Myocyte (in vitro differentiated cells): ENCODE measurements around the gene TECPR2. TPM values are rescaled to one million over a fixed set of nuclear protein-coding genes. Genes with fewer than 3 reads are reported as not detected.
"Not testable (repeated sequence)": the region's sequence is repeated elsewhere in the genome, so short reads cannot be mapped to it uniquely, and the experiment has no call there.

Experiments
- DNase-seq: peaks from one replicate; pipeline ENCODE4 v3.0.0-alpha.2; 2012; ENCODE audit warnings: low read depth
- total RNA-seq: library from RNA; depleted of rRNA; stranded (reverse); fragments of >200 nt; gene quantifications from 2 replicates; pipeline ENCODE4 v1.2.3, GENCODE V29; 2014

Gene TECPR2
- total RNA-seq, 1 donor from 2014 or later = 15.8 TPM

DNA sequence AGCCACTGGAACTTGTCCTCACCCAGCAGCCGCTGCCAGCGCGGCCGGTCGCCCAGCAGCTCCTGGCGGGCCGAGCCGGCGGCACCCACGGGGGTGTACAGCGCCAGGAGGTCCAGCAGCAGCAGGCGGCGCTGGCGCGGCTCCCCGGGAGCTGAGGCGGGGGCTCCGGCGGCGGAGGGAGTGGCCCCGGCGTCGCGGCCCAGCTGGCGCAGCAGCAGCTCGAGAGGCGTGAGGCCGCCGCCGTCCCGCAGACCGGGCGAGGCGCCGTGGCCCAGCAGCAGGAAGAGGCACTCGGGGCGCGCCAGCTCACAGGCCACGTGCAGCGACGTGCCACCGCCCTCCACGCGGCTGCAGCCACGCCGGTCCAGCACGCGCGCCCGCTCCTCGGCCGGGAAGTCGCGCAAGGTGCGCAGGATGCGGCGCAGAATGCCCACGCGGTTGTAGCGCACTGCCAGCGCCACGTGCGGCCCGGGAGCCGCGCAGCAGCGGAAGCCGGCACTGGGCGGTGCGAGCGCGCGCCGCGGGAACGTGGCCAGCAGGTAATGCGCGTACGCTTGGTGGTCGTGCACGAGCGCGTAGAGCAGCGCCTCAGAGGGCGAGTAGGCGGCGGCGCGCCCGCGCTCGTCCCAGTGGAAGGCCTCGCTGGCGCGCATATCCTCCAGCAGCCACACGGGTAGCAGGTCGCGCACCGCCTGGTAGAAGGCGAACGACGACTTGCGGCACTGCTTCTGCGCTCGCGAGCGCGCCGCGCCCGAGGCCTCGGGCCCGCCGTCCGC, 144.5 kb downstream of the TECPR2 start:
- DNase-seq = no peak

DNA sequence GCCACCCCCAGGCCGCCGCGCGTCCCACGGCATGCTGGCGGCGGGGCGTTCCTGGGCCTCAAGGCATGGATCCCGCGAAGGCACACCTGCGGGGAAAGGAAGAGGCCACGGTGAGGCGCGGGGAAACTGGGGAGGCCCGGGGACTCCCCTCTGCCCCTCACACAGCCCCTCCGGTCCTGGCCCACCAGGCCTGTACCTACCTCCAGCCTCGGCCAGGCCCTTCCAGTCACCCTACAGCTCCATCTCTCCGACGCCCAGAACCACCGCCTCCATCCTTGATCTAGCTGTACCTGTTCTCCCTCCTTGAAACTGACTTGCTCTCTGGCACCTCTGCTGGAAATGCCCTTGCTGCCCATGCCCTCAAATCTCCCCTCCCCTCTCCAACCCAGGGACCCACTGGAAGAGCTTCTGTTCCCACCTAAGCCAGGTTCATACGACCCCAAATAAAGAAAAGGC, 145.1 kb downstream of the TECPR2 start:
- no peak for DNase-seq

DNA sequence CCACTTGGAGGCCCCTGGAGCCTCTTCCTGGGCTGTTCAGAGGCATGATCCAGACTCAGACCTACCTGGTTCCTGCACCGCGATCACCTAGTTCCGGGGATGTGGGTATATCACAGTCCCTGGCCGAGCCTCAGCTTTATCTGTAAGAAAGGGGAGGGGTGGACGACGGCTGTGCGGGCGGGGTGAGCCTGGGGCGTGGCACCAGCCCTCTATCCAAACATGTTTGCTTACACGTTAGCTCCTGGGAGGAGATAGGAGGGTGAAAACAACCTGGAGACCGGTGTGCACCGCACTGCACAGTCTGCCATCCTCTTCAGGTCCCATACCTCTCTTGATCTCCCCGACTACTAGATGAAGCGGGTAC, 145.7 kb downstream of the TECPR2 start:
- DNase-seq = no peak

DNA sequence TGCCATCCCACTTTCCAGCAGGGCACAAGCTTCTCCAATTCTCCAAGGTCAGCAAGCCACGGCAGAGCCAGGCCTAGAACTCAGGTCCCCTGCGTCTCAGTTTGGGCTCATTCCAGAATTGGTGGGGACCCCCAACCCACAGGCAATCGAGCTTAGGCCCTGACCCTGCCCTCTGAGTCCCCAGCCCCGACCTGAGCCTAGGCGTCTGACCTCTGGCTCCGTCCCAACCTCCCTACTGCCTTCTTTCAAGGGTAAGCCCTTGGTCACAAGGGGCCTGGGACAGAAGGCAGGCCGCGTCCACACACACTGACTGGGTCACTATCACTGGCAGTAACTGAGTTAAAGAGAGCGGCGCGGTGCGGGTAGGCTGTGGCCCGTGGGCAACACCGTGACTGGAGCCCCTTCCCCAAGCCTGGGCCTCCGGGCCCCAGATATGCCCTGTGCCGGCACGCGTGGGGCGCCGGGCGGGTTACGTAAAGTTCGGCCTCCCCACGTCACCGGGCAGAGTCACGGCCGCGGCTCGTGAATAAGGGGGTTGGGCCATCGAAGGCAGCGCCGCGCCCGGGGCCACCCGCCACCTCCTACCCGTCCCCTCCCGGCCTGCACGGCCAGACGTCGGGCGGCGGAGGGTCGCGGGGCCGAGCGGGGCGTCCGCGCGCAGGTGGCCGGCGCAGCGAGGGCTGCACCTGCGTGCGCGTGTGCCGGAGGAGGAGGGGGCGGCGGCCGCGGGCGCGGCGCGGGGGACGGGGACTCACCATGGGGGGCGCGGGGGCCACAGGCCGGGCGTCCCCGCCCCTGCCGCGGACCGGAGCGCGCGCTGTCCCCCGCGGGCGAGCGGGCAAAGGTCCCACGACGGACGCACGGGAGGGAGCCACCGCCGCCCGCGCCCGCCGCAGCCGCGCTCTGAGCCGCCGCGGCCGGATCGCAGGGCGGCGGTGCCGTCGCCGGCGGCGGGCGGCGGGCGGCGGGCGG, 146.3 kb downstream of the TECPR2 start:
- peak; percentile 33 for DNase-seq

DNA sequence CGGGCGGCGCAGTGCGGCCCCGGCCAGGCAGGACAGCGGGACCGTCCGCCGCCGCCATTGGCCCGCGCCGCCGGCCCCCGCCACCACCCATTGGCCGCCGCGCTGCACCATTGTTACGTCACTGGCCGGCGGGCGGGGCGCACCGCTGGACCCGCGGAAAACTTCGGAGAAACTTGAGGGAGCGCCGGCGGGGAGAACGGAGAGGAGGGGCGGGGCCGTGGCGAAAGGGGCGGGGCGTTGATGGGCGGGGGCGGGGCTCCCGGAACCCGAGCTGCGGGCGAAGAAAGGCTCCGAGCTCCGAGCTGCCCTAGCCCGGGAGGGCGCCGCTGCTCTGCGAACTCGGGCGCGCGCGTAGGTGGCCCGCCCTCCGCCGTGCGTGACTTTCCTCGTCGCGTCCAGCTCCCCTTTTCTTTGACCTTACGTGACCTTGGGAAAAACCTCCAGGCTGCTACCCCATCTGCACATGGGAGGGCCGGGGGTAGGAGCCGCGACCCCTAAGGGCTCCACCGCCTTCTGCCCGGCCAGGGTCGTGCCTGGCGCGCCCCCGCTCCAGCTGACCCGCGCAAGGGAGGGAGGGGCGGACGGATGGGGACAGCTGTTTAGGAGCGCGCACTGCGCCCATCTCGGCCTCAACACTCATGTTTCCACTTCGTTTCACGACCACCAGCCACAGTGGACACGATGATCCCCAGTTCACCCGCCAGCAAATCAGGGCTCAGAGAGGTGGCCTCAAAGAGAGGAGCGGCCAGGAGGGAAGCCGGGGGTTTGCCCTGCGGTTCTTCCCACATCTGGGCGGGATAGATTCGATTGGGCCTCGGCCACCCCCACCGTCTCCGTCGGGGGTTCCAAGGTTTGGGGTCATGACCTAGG, 147.2 kb downstream of the TECPR2 start, which contains the start of gene ANKRD9:
TSS of gene ANKRD9 (minus strand) at position 31 of the 870 bp plus-strand sequence. CDS start 1,887 bp downstream, outside the sequence.
- DNase-seq = peak; percentile 95

DNA sequence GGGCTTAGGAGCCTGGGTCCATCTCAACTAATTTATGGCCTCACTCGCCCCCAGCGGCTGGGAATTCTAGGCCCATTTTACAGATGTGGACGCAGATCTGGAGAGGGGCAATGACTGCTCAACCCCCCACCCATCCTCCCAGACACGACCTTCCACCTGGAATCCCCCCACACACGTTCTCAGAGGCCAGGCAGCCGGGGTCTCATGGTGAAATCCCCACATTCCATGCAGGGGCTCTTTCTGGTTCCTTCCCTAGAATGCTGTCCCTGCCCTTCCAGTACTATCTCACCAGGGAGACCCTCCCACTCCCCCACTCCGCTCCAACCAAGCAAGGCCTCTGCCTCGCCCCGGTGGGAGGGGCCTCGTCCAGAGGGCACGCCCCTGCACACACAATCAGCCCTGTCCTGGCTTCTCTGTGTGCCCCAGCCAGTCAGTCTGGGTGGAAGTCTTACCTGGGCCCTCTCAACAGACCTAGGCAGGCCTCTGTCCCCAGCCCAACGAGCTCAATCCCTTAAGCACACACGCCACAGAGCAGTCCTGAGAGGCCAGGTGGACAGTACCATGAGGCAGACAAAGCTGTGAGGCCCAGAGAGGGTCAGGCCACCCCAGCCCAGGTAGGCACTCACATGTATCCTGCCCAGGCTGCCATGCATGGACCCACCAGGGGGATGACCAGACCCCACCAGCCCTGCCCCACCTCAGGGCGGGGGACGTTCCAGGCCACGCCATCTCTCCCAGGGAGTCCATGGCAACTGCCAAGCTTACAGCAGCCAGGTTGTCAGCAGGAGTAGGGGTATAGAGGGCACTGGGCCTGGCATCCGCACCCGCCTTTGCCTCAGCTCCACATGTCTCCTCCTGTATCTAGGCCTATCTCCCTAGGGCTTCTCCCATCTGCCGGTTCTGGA, 148.1 kb downstream of the TECPR2 start:
- no peak for DNase-seq

DNA sequence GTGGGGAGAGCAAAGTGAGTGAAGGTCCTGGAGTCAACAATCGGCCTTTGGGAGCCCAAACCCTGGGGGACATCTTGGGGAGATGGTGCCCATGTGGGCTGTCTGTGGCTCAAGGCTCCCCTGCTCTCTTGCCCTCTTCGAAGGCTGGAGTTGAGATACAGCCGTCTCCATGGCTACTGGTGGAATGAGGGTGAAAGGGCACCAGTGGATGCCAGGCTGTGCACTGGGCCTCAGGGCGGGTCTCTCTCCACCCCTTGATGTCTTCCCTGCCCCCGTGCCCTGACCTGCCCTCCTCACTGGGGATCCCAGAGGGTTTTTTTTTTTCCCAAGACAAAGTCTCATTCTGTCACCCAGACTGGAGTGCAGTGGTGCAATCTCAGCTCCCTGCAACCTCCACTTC, 148.8 kb downstream of the TECPR2 start:
- no peak for DNase-seq

DNA sequence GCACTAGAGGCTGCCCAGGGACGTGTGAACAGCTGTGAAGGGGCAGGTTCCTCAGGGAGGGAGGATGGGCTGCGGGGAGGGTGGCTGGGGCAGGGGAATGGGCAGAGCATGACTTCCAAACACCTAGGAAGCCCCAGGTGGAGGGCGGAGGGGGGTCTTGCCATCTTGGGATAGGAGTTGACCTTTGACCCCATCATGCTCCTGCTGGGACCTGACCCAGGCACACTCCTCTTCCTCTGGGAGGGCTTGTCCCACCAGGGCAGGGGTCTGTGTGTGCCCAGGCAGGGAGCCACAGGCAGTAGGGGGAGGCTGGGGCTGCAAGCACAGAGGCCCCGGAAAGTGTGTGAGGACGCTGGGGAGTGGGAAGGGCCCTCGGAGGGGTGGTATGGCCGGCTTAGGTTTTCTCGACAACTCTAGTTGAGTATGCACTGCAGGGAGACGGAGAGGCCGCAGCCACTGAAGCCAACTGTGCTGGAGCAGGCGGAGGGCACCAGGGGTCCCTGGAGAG, 150.1 kb downstream of the TECPR2 start:
- DNase-seq = no peak

DNA sequence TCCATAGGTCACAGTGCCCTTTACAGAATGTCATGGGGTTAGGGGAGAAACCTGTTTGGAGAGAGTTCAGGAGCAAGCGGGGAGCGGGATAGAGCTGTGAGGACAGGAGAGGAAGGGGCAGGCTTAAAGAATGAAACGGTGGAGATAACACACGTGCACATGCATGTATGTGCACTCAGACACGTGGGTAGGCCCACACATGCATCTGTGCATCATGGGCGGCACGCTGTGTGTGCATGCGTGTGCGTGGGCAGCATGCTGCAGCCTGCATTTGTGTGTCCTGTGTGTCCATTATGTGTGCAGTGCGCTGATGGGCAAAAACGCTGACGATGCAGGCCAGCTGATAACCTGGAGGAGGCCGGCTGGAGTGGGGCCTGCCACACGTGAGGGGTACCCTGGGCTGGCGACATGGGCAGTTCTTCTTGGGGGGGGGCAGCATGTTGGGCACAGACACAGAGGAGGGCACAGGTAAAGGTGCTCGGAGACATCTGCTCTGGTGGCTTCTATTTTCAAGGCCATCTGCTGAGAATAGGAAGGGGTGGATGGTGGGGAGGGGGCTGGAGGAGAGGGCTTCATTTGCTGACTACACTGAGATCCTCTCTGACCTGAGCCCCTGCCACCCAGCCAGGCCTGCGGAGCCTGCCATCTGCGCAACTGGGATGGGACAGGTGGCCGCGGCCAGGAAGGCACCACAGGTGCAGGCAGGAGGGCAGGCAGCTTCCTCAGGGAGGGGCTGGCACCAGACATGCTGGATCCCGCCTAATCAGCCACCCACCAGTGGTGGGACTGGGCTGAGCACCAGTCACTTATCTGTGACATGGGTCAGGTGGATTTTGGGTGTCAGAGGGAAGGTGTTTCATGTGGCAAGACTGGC, 151.4 kb downstream of the TECPR2 start:
- DNase-seq = no peak

DNA sequence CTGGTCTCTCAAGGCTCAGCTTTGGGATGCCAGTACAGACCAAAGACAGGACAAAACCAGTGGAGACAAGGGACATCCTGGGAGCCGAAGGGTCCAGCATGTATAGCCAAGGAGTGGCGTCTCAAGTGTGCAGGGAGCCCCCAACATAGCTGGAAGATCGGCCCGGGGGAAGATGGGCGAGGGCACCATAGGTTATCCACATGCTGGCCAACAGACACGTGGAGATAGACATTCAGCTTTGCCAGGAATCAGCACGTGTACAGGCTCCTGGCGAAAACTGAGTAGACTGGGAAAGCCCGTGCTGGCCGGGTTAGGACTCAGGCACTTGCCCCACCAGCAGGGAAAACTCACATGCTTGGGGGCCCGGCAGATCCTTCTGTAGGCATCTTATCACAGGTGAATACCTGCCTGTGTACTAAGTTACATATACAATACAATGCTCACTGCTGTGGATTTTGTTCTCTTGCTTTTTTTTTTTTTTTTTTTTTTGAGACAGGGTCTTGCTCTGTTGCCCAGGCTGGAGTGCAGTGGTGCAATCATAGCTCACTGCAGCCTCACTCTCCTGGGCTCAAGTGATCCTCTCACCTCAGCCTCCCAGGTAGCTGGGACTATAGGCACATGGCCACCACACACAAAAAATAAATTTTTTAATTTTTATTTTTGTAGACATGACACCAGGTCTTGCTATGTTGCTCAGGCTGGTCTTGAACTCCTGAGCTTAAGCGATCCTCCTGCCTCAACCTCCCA, 152.4 kb downstream of the TECPR2 start:
- no peak for DNase-seq

DNA sequence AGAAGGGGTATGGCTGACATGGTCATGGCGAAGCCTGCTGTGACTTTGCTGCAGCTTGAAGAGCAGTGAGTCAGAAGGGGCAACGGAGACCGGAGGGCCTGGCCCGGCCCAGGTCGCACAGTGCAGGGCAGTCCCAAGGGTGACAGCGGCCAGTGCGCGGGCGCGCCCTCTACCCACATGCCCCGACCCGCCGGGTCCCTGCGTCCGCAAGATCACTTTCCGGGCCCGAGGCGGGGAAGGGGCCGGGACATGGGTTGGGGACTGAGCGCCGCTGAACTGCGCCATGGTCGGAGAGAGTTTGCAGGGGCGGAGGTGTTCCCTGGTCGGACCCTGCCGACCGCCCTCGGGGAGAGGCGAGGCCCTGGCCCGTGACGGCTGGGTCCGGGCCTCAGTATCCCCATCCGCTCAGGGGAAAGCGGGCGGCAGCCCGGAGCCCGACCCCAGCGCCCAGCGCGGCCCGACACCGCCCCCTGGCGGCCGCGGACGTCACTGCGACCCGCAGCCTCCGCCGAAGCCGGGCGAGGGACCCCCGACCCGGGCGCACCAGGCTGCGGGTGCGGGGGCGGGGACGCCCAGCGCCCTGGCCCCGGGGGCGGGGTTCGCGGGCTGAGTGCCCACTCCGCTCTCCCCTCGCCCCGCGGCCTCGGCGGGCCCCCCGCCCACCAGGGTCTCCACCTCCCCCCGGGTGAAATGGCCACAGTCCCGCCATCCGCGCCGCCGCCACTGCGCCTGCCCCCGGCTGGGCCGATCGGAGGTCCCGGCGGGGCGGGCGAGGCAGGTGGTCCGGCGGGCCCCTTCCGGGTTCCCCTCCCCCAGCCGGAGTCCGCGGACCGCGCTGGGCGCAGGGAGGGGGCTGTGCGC, 154.0 kb downstream of the TECPR2 start:
- DNase-seq = peak; percentile 66

DNA sequence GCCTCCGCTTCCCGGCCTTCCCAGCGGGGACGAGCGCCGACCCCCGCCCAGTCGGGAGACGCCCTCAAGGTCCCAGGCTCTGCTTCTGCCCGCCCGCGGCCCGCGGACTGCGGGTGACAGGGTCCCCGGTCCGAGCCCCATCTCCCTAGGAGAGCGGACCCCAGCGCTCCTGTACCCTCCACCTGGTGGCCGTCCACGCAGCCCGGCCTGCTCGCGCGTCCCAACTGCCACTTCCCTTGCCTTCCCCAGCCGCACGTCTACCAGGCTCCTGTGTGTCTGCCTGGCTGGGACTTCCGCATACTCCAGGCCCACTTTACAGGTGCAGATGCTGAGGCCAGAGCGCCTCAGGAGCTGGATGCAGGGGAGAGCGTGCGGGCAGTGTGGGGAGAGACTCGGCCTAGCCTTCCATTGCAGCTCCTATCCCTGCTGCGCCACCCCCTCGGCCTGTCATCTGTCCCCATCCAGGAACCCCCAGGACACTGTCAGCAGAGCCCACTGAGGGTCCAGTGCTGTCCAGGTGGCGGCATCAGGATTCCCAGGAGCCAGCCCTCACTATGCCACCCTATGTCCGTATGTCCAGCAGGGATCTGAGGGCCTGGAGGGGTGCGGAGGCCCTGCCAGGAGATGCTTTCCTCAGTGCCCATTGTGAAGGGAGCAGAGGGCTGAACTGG, 154.8 kb downstream of the TECPR2 start:
- DNase-seq = no peak

DNA sequence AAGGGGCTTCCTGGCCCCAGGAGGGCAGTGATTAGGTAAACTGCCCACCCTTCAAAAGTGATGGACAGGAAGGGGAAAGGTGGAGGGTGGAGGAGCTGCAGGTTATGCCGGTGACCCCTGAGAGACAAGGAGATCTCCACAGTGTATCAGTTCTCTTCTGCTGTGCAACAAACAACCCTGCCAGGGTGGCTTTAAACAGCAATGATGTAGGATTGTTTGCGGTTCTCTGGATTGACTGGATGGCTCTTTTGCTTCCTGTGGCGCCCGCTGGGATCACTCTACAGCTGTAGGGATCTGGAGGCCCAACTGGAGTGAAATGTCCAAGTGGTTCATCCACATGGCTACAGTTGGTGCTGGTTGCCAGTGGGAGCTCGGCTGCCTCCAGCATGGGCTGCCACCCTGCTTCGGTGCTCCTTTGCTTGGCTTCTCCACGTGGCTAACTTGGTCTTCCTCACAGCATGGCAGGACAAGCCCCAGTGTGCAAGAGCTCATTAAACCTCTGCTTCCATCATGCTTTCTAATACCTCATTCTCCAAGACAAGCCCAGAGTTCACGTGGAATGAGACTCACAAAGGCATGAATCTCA, 155.4 kb downstream of the TECPR2 start:
- no peak for DNase-seq

DNA sequence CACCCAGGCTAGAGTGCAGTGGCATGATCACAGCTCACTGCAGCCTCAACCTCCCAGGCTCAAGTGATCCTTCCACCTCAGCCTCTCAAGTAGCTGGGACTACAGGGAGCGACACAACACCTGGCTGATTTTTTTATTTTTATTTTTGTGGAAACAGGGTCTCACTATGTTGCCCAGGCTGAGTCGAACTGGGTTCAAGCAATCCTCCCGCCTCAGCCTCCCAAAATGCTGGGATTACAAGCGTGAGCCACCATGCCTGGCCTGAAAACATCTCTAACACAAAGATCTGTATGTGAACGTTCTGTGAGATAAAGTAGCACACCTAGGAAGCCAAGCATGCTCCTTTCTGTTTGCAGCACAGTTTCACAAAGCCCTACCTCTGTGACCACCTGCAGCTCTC, 157.0 kb downstream of the TECPR2 start:
- not testable (repeated sequence) for DNase-seq

DNA sequence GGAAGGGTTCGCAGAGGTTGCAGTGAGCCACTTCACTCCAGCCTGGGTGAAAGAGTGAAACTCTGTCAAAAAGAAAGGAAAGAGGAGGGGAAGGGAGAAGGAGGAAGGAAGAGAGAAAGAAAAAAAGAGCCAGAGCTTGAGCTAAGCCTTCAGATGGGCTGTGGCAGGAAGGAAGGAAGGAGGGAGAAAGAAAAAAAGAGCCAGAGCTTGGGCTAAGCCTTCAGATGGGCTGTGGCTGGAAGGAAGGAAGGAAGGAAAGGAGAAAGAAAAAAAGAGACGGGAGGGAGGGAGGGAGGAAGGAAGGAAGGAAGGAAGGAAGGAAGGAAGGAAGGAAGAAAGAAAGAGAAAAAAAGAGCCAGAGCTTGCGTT, 160.4 kb downstream of the TECPR2 start:
- DNase-seq = no peak
